Breast epithelium (tissue), 4 donors: ENCODE measurements around the gene FFAR1. TPM values are rescaled to one million over a fixed set of nuclear protein-coding genes. Genes with fewer than 3 reads are reported as not detected.

Experiments
- DNase-seq, 2 donors: peaks; one replicate each; pipeline ENCODE4 v3.0.0-alpha.2; 2019; ENCODE audit warnings: low spot score in 2 of 2
- H3K27ac ChIP-seq, 2 donors: fragments of 200-600 bp; sonication (generic) in 1 of 2; one replicate each; pipeline ENCODE4 v1.5.1; 2016 to 2019; ENCODE audit warnings: mild to moderate bottlenecking in 1 of 2
- H3K27me3 ChIP-seq, 2 donors: fragments of 200-600 bp; sonication (generic) in 1 of 2; one replicate each; pipeline versions ENCODE4 v1.5.1 to v1.6.0; 2017 to 2019; ENCODE audit warnings: control low read depth in 1 of 2, mild to moderate bottlenecking in 1 of 2
- H3K36me3 ChIP-seq: fragments of 200-600 bp; one replicate; pipeline ENCODE4 v1.5.1; 2019
- H3K4me1 ChIP-seq, 2 donors: fragments of 200-600 bp; sonication (generic); one replicate each; pipeline ENCODE4 v1.5.1; 2016 to 2019; ENCODE audit warnings: control low read depth in 1 of 2
- H3K4me3 ChIP-seq, 3 donors: fragments of 200-600 bp; sonication (generic); 1 replicate in 2 of 3; 2 replicates in 1 of 3; pipeline ENCODE4 v1.5.1; 2016 to 2019; ENCODE audit warnings: mild to moderate bottlenecking in 3 of 3, moderate library complexity in 2 of 3
- H3K9me3 ChIP-seq, 2 donors: fragments of 200-600 bp; sonication (generic) in 1 of 2; one replicate each; pipeline ENCODE4 v1.5.1; 2016 to 2019; ENCODE audit warnings: control low read depth in 1 of 2
- CTCF ChIP-seq, 3 donors: fragments of 450-650 bp; IDR thresholded peaks; one replicate each; pipeline ENCODE4 v1.5.1; 2016 to 2017; ENCODE audit warnings: antibody characterized with exemption in 3 of 3, mild to moderate bottlenecking in 3 of 3, moderate library complexity in 3 of 3
- POLR2A ChIP-seq: fragments of 450-650 bp; IDR thresholded peaks from one replicate; pipeline ENCODE4 v1.6.1; 2016; ENCODE audit warnings: antibody characterized with exemption, mild to moderate bottlenecking, moderate library complexity
- POLR2AphosphoS5 ChIP-seq, 3 donors: sonication (generic); formaldehyde crosslinking; IDR thresholded peaks; one replicate each; pipeline ENCODE4 v1.6.1; 2017; ENCODE audit warnings: antibody characterized with exemption in 3 of 3
- intact Hi-C: fragments of 100-400 bp; cut with DNase I; formaldehyde crosslinking; loops from one replicate; pipeline ENCODE4 v1.15.1; 2023; ENCODE audit warnings: low total_unique reads
- total RNA-seq, 3 donors: library from RNA; depleted of rRNA; stranded (reverse); fragments of >200 nt; gene quantifications; one replicate each; pipeline ENCODE4 v1.1.0, GENCODE V29; 2016

The FFAR1 gene
- total RNA-seq, 3 donors from 2014 or later: not detected

DNA sequence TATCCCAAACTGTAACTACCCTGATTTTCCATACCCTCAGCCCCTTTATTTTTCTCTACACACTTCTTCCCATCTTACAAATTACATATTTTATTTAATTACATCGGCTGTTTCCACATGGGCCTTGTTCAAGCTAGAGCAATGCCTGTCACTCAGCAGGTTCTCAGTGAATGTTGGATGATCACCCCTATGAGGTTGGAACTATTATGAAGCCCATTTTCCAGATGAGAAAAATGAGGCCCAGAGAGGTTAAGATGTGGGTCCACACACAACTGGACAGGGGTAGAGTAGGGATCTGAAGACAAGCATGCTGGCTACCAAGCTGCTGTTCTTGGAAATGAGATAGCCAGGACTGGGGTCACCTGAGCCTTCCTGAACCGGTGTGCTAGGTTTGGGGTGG is 45.7 kb upstream of the FFAR1 start:
- Histone ChIP-seq H3K36me3 (no peaks in the 10 kb centered on the region), H3K9me3 (no peaks in the 10 kb centered on the region), H3K4me1 (no peaks in the 10 kb centered on the region), H3K27ac (no peak overlapping the region), H3K4me3 (no peak overlapping the region), H3K27me3 (no peaks in the 10 kb centered on the region)
- DNase-seq: no peak
- TF ChIP-seq POLR2AphosphoS5 (IDR thresholded peaks at IDR 0.05) (no peak), POLR2A (no peak), CTCF (IDR thresholded peaks at IDR 0.05) (no peak)
- intact Hi-C loops: no loop called here

- no peaks in the 10 kb centered on the region for H3K9me3 ChIP-seq
- no peaks in the 10 kb centered on the region for H3K36me3 ChIP-seq
- no peaks in the 10 kb centered on the region for H3K4me1 ChIP-seq
- H3K4me3 ChIP-seq: no peak overlapping the region
- no peak overlapping the region for H3K27ac ChIP-seq
- no peak for TF ChIP-seq POLR2A
- no peak for TF ChIP-seq POLR2AphosphoS5 (IDR thresholded peaks at IDR 0.05)
- no peak for TF ChIP-seq CTCF (IDR thresholded peaks at IDR 0.05)
- no peak for DNase-seq
- H3K27me3 ChIP-seq: no peaks in the 10 kb centered on the region
- intact Hi-C loops: no loop called here
These were observed 45.3 kb upstream of the FFAR1 start for GRCh38 chr19:35302446-35302845.

GRCh38 chr19:35303357-35303915 is 44.3 kb upstream of the FFAR1 start:
- no peak overlapping the region for H3K4me3 ChIP-seq
- DNase-seq: no peak
- TF ChIP-seq POLR2AphosphoS5 (IDR thresholded peaks at IDR 0.05) (no peak), POLR2A (no peak), CTCF (IDR thresholded peaks at IDR 0.05) (no peak)

DNA sequence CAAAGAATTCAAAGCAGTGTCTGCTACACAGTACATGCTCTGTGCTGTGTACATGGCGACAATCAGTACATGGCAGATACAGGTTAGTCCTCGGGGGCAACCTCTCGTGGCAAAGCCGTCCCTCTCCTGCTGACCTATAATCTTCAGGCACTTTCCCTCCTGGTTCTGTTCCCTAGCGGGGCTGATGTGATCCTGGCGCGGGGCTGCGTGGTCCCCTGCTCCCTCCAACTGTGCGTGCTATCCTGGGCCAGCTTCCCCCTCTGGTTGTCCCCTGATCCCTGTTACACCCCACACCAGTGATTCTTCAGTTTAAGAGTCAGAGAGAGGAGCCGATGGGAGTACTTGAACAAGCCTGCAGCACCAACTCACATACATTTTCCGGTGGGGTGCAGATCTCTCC is 43.7 kb upstream of the FFAR1 start:
- DNase-seq: no peak
- intact Hi-C loops: no loop called here
- H3K4me3 ChIP-seq: no peak overlapping the region
- no peak for TF ChIP-seq CTCF (IDR thresholded peaks at IDR 0.05)
- no peak for TF ChIP-seq POLR2AphosphoS5 (IDR thresholded peaks at IDR 0.05)
- TF ChIP-seq POLR2A: no peak
- no peaks in the 10 kb centered on the region for H3K9me3 ChIP-seq
- no peak overlapping the region for H3K27ac ChIP-seq
- no peaks in the 10 kb centered on the region for H3K4me1 ChIP-seq
- no peaks in the 10 kb centered on the region for H3K36me3 ChIP-seq
- no peaks in the 10 kb centered on the region for H3K27me3 ChIP-seq

More at GRCh38 chr19:35303357-35303915, 44.3 kb upstream of the FFAR1 start:
- H3K27me3 ChIP-seq: no peaks in the 10 kb centered on the region
- no peak overlapping the region for H3K27ac ChIP-seq
- H3K4me1 ChIP-seq: no peaks in the 10 kb centered on the region
- intact Hi-C loops: no loop called here
- no peaks in the 10 kb centered on the region for H3K36me3 ChIP-seq
- H3K9me3 ChIP-seq: no peaks in the 10 kb centered on the region

DNA sequence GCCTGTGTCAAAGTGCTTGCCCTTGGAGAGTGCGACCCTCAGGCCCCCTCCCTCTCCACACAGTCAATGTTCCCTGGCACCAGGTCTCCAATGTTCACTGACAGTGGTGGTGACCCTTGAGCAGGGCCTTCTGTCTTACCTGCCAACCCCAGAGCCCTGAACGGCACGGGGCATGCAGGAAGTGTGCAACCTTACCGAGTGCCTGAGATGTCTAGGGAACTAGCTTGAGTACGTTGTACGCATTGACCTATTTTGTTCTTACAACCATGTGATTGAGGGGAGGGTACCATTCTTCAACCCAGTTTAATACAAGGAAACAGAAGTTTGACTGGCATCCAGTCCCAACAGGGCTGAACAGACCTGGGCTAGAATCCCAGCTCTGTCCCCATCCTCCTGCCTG is 42.5 kb upstream of the FFAR1 start:
- H3K27me3 ChIP-seq: no peaks in the 10 kb centered on the region
- H3K4me3 ChIP-seq: no peak overlapping the region
- no peaks in the 10 kb centered on the region for H3K36me3 ChIP-seq
- H3K4me1 ChIP-seq: peaks cover 0 to 5% of the 10 kb centered on the region in 2 donors
- no peak for TF ChIP-seq POLR2AphosphoS5 (IDR thresholded peaks at IDR 0.05)
- TF ChIP-seq POLR2A: no peak
- TF ChIP-seq CTCF (IDR thresholded peaks at IDR 0.05): no peak
- DNase-seq: no peak
- H3K9me3 ChIP-seq: no peaks in the 10 kb centered on the region
- intact Hi-C loops: no loop called here
- H3K27ac ChIP-seq: no peak overlapping the region
